Renal cortical epithelial cell (primary cell): ENCODE measurements around the gene IPPK. TPM values are rescaled to one million over a fixed set of nuclear protein-coding genes. Genes with fewer than 3 reads are reported as not detected.
"Not testable (repeated sequence)": the region's sequence is repeated elsewhere in the genome, so short reads cannot be mapped to it uniquely, and the experiment has no call there.

Experiments
- DNase-seq: peaks from one replicate; pipeline ENCODE4 v3.0.0-alpha.2; 2011; ENCODE audit warnings: low read depth
- total RNA-seq: library from RNA; depleted of rRNA; stranded (reverse); fragments of >200 nt; gene quantifications from 2 replicates; pipeline ENCODE4 v1.2.3, GENCODE V29; 2014

The IPPK gene
- total RNA-seq, 1 donor from 2014 or later = 29.4 TPM

- DNase-seq = no peak
Observed at GRCh38 chr9:92638621-92639101, 31.3 kb downstream of the IPPK start.

DNA sequence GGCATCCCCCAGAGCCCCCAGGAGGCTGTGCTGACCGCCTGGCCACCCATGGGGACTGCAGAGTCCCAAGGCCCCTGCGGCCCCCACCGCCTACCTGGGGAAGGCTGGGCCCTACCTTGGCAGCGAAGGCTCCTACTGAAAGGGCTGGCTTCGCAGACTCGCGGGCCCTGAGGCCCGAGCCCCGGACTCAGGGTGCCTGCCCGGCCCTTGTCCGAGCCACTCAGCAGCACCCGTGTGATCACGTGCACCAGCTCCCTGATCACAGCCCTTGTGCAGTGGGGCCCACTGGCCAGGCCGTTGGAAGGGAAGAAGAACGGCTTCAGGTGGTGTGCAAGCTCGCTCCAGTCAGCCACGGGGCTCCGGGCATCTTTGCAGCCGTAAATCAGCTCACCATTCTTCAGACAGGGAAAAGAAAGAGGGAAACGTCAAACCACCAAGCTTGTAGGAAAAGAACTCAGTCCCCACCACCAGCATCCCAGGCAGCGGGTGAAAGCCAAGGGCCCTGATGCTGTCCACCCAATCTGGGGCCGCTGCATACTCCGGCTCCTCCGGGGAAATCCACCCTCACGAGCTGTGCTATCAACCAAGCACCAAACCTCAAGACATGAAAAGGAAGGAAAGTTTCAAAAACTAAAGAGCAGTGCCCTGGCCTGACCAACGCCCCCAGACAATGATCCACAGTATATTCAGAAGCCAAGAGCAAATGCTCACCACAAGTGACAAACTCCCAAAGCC, 31.9 kb downstream of the IPPK start:
- no peak for DNase-seq

DNA sequence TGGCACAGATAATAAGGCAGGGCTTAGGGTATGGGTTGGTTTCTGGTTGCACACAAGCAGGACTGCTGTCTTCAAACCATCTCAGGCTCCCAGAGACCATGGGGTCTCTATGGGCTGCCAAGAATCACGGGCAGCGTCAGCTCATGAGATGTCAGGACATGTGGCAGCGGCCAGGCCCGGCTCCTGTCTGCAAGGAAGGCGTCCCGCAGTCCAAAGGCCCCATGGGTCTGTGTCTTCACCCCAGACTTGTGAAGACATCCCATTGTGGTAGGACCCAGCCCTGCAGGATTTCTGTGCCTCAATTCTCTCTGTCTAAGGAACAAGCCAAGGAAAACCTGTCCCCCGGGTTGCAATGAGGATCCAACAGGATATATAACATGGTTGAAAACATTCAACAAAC, 32.6 kb downstream of the IPPK start:
- no peak for DNase-seq

DNA sequence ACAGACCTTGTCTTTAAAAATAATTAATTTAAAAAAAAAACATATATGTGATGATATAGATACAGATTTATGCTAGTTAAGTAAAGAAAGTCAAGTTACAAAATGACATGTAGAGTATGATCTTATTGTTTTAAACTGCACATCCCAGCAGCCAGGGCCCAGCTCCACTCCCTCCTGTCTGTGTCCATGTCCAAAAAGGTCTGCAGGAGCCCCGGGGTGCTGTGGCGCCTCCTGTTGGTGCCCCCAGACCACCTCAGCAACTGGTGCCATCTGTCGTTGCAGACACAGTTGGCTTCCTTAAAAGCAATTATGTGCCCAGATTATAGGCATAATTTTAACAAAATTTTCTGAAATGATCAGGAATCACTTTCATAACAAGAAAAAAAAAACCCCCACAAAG, 33.3 kb downstream of the IPPK start:
- DNase-seq = no peak

- DNase-seq = no peak
Observed at GRCh38 chr9:92635760-92636159, 34.2 kb downstream of the IPPK start.

DNA sequence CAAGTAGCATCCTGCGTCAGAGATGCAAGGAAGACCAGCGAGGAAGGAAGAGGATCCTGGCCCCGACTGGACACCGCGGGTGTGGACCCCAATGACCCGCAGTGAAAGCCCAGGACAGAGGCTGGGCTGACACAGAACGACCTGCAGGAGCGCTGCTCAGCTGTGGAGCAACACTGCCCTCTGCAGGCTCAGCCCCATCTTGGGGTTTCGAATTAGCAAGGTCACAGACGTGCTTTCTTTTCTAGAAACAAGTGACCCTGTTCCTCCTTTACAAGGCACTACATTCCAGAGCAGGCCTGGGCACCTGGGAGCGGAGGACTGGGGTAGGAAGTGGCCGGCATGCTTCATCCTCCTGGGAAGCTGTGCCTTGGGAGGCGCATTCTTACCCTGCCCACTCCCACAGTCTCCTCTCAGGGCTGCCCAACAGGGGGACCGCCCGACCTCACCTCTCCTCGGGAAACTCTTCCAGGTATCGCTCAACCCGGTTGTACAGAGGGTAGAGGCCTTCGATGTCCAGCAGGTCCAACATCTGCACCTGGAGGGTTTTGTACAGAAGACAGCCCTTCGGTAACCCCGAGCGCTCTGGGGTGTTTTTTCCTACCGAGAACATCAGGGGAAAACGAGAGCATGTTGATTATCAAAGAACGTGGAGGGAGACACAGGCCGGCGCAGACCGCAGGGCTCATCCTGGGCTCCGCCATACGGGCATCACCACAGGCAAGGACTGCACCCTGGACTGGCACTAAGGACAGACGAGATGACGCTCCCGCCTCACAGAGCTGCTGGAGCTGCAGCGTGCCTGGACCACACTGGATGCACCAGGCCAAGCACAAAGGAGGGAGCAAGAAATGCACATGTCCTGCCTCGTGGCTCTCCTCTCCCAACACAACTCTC, 35.0 kb downstream of the IPPK start:
- DNase-seq = peak; percentile 64

DNA sequence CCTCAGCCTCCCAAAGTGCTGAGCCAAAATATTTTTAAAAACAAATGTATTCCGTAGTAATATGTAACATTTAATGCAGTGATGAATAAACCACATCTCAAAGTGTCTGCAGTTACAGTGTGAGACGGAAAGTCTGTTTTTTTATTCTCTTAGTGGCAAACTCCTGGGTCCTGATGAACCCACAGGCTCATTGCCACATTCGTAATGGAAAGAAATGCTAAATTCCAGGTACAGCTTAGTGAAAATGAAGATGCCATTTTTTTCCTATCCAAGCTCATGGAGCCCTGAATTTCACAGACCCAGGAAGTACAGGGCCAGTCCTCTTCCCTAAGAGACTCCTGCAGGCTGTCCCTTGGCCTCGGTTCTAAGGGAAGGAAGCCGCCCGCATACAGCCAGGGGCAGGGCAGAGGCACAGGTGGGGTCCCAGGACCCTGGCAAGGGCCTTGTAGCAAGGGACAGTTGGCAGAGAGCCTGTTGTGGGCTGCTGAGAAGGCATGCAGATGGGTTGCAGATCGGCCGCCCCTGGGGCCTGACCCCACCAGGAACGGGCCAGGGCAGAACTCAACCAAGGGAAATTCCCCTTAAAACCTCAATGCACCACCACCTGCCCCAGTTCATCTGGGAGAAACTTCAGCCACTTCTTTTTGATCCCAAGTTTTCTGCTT, 36.2 kb downstream of the IPPK start:
- DNase-seq = no peak

- no peak for DNase-seq
Observed at GRCh38 chr9:92632641-92633040, 37.3 kb downstream of the IPPK start.

DNA sequence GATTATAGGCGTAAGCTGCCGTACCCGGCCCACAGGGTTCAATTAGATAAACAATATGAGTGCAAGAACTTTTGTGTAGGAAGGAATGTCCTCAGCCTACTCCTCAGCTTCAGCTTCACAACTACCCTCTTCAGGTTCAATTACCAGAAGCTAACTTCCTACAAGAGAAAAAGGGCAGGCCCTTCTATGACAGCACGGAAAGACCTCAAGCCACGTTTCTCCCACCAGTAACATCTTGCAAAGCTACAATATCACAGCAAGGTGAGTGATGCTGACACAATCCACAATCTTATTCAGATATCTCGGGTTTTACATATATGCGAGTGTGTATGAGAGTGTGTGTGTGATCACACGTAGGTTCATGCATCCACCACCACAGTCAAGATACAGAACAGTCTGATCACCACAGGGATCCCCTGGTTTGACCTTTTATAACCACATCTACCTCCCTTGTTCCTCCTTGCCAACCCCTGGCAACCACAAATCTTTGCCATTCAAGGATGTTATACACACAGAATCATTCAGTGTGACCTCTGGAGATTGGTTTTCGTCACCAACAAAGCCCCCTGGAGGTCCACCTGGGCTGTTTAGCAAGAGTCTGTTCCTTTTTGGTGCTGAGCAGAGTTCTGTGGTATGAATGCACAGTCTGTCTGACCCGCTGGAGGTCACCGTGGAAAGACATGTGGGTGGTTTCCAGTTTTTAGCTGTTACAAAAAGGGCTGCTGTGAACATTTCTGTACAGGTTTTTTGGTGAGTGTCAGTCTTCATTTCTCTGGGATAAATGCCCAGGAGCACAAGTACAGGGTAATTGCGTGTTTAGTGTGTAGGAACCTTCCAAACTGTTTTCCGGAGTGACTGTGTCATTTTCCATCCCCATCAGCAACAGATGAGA, 38.2 kb downstream of the IPPK start:
- DNase-seq = no peak

DNA sequence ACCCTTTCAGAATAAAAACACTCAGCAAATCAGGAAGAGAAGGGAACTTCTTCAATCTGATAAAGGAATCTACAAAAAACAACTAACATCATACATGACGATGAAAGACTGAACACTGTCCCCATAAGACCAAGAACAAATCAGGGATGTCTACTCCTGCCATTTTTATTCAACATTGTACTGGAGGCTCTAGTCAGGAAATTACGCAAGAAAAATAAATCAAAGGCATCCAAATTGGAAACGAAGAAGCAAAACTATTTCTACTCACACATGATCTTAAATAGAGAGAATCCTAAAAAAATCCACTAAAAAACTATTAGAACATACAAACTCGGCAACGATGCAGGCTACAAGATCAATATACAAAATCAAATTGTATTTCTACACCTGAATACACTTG, 42.3 kb downstream of the IPPK start:
- DNase-seq = no peak

DNA sequence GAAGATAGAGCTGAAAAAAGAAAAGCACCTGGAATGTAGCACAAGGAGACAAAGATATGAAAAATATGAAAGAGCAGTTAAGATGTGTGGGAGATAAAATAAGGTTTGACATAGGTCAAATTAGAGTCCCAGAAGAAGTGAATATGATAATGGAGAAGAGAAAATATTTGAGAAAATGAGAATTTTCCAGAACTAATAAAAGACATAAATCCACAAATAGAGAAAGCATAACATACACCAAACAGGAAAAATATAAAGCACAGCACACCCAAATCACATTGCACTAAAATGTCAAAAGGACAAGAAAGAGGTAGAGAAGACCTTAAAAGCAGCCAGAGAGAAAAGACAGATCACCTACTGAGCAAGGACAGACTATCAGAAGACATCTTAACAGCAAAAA, 43.4 kb downstream of the IPPK start:
- no peak for DNase-seq

DNA sequence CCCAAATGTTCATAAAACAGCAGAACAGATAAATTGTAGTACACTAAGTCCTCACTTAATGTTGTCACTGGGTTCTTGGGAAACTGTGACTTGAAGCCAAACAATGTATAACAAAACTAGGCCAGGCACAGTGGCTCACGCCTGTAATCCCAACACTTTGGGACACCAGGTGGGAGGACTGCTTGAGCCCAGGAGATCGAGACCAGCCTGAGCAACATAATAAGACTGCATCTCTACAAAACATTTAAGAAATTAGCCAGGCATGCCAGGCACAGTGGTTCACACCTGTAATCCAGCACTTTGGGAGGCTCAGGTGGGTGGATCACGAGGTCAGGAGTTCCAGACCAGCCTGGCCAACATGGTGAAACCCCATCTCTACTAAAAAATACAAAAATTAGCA, 46.0 kb downstream of the IPPK start:
- DNase-seq = not testable (repeated sequence)

GRCh38 chr9:92620845-92621244, 49.1 kb downstream of the IPPK start:
- no peak for DNase-seq

GRCh38 chr9:92619601-92620300, 50.2 kb downstream of the IPPK start:
- no peak for DNase-seq

- DNase-seq = no peak
Observed at GRCh38 chr9:92618633-92619225, 51.2 kb downstream of the IPPK start.

GRCh38 chr9:92617951-92618510, 51.9 kb downstream of the IPPK start:
- DNase-seq = no peak

DNA sequence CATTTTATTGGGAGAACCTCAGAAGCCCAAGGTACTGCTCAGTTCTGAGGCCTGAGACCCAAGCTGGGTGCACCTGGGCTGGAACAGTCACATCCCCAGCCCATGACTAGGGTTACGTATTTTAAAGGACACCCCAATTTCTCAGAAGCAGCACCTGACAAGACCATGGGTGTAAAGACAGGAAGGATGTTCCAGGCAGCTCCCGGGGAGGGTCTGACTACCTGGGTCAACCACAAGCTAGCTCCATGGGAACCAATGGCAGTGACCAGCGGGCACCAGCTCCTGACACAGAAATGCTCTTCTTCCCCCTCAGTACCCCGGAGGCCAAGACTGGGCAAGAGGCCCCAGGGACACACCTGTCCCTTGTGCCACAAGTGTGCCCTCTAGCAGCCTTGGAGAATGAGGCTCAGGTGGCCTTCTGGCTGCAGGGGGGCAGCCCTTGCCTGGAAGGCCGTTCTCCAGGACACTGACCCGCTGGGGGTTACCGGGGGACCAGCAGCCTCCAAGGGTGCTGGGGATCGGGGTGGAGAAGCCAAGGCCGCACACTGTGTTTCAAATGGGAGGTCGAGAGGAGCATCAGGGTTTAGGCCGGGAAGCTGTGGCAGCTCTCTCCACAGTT, 52.6 kb downstream of the IPPK start:
- DNase-seq = no peak

- DNase-seq = no peak
Observed at GRCh38 chr9:92616655-92617111, 53.2 kb downstream of the IPPK start.

DNA sequence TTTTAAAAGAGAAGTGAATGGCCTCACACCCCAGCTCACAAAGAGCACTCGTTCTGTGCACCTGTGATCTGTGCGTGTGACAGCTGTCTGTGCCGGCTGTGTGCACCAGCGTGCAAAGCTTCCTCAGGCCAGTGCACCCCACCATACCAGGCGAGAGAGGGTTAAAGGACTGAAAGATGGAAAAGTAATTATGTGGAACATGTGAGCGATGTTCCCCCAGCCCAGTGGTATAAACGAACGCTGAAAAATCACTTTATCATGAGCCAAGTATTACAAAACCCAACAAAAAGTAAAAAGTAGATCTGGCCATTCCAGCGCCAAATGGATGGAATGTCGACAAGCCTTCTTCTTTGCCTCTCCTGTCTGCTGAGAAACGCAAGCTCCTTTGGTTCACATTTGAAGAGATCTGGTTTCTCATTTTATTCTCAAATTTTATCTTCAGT, 53.7 kb downstream of the IPPK start:
- no peak for DNase-seq
